Stimulated activated effector memory CD8-positive, alpha-beta T cell treated with anti-CD3 and anti-CD28 coated beads, Interleukin-12 subunit alpha, Interleukin-12 subunit beta, amount 100 ng/mL, for 72 hours (primary cell): ENCODE measurements around the gene WDR90.

Experiments used
- ATAC-seq: fragments of 150-1000 bp; cut with Tn5 transposase; 2 replicates; pipeline ENCODE4 v1.10.0; 2021
- DNase-seq, 2 donors: peaks; one replicate each; pipeline ENCODE4 v3.0.0; 2021 to 2022; ENCODE audit warnings: low spot score in 2 of 2
- H3K27ac Mint-ChIP-seq: one replicate; pipeline ENCODE4 v1.8.0; 2022; ENCODE audit warnings: mild to moderate bottlenecking, mixed read lengths
- H3K36me3 Mint-ChIP-seq: one replicate; pipeline ENCODE4 v1.8.0; 2022; ENCODE audit warnings: mild to moderate bottlenecking, mixed read lengths
- H3K4me1 Mint-ChIP-seq: one replicate; pipeline ENCODE4 v1.8.0; 2022; ENCODE audit warnings: mixed read lengths
- H3K4me3 Mint-ChIP-seq: one replicate; pipeline ENCODE4 v1.8.0; 2022; ENCODE audit warnings: mild to moderate bottlenecking, mixed read lengths
- H3K9me3 Mint-ChIP-seq: one replicate; pipeline ENCODE4 v1.8.0; 2022; ENCODE audit warnings: mixed read lengths

WDR90 gene

GRCh38 chr16:648781-649589 lies at the start of gene WDR90:
Gene WDR90 (plus strand): TSS chr16:649365. CDS start chr16:649417, 52 bp downstream.
- H3K4me1 Mint-ChIP-seq = peaks cover 30% of the 10 kb centered on the region
- peak; percentile 85 to 96 for DNase-seq
- H3K4me3 Mint-ChIP-seq = peak within 1 kb of the TSS; percentile 75
- peak within 1 kb of the TSS; percentile 74 for H3K27ac Mint-ChIP-seq
- ATAC-seq = peak; percentile 93
- no peaks in the 10 kb centered on the region for H3K9me3 Mint-ChIP-seq
- H3K36me3 Mint-ChIP-seq = peaks cover 19% of the 10 kb centered on the region

- H3K9me3 Mint-ChIP-seq = no peaks in the 10 kb centered on the region
Measured at GRCh38 chr16:600781-601180, 48.4 kb upstream of the WDR90 start.

GRCh38 chr16:603933-604332 lies 45.2 kb upstream of the WDR90 start:
- H3K9me3 Mint-ChIP-seq = no peaks in the 10 kb centered on the region
- no peak for ATAC-seq

More at GRCh38 chr16:600781-601180, 48.4 kb upstream of the WDR90 start:
- Mint-ChIP-seq H3K27ac (no peak overlapping the region), H3K36me3 (peaks cover 17% of the 10 kb centered on the region), H3K4me1 (peaks cover 28% of the 10 kb centered on the region), H3K4me3 (no peak overlapping the region)
- no peak for ATAC-seq
- DNase-seq = no peak

GRCh38 chr16:606656-607307 lies 42.4 kb upstream of the WDR90 start:
- DNase-seq = no peak
- Mint-ChIP-seq H3K36me3 (peaks cover 5% of the 10 kb centered on the region), H3K4me1 (peaks cover 46% of the 10 kb centered on the region), H3K4me3 (no peak overlapping the region), H3K9me3 (no peaks in the 10 kb centered on the region), H3K27ac (no peak overlapping the region)
- no peak for ATAC-seq

More at GRCh38 chr16:603933-604332, 45.2 kb upstream of the WDR90 start:
- H3K4me1 Mint-ChIP-seq = peaks cover 24% of the 10 kb centered on the region
- no peak for DNase-seq
- H3K36me3 Mint-ChIP-seq = no peaks in the 10 kb centered on the region
- no peak overlapping the region for H3K27ac Mint-ChIP-seq
- H3K4me3 Mint-ChIP-seq = no peak overlapping the region

GRCh38 chr16:608019-608418 lies 41.1 kb upstream of the WDR90 start:
- Mint-ChIP-seq H3K4me1 (peaks cover 40% of the 10 kb centered on the region), H3K36me3 (peaks cover 5% of the 10 kb centered on the region), H3K27ac (no peak overlapping the region), H3K9me3 (no peaks in the 10 kb centered on the region), H3K4me3 (no peak overlapping the region)
- DNase-seq = no peak
- ATAC-seq = peak; percentile 79

- Mint-ChIP-seq H3K36me3 (peaks cover 5% of the 10 kb centered on the region), H3K9me3 (no peaks in the 10 kb centered on the region), H3K4me1 (peaks cover 31% of the 10 kb centered on the region), H3K27ac (peak overlapping the region; percentile 86), H3K4me3 (no peak overlapping the region)
- DNase-seq = no peak
- ATAC-seq = no peak
Measured at GRCh38 chr16:609316-609715, 39.8 kb upstream of the WDR90 start.

- DNase-seq = no peak
- no peak overlapping the region for H3K27ac Mint-ChIP-seq
- H3K4me3 Mint-ChIP-seq = no peak overlapping the region
- no peak for ATAC-seq
- H3K9me3 Mint-ChIP-seq = no peaks in the 10 kb centered on the region
- H3K4me1 Mint-ChIP-seq = peaks cover 31% of the 10 kb centered on the region
- H3K36me3 Mint-ChIP-seq = peaks cover 5% of the 10 kb centered on the region
Measured at GRCh38 chr16:609984-610383, 39.2 kb upstream of the WDR90 start.

GRCh38 chr16:610513-611381 lies 38.4 kb upstream of the WDR90 start:
- Mint-ChIP-seq H3K4me1 (peaks cover 31% of the 10 kb centered on the region), H3K36me3 (peaks cover 5% of the 10 kb centered on the region), H3K4me3 (no peak overlapping the region), H3K9me3 (no peaks in the 10 kb centered on the region), H3K27ac (peak overlapping the region; percentile 78)
- peak; percentile 89 for ATAC-seq
- peak; percentile 40 to 63 for DNase-seq

- DNase-seq (no peak), ATAC-seq (no peak)
- Mint-ChIP-seq H3K27ac (no peak overlapping the region), H3K36me3 (peaks cover 5% of the 10 kb centered on the region), H3K9me3 (no peaks in the 10 kb centered on the region), H3K4me1 (peaks cover 10% of the 10 kb centered on the region), H3K4me3 (no peak overlapping the region)
Measured at GRCh38 chr16:615122-615521, 34.0 kb upstream of the WDR90 start.

GRCh38 chr16:616733-617586 lies 32.2 kb upstream of the WDR90 start:
- DNase-seq (no peak), ATAC-seq (no peak)
- Mint-ChIP-seq H3K27ac (no peak overlapping the region), H3K4me1 (no peaks in the 10 kb centered on the region), H3K4me3 (no peak overlapping the region), H3K36me3 (no peaks in the 10 kb centered on the region), H3K9me3 (no peaks in the 10 kb centered on the region)

- ATAC-seq (no peak), DNase-seq (no peak)
- no peaks in the 10 kb centered on the region for H3K9me3 Mint-ChIP-seq
- no peaks in the 10 kb centered on the region for H3K36me3 Mint-ChIP-seq
- H3K27ac Mint-ChIP-seq = no peak overlapping the region
- no peak overlapping the region for H3K4me3 Mint-ChIP-seq
- H3K4me1 Mint-ChIP-seq = no peaks in the 10 kb centered on the region
Measured at GRCh38 chr16:617855-618254, 31.3 kb upstream of the WDR90 start.

GRCh38 chr16:619476-620100 lies 29.6 kb upstream of the WDR90 start:
- ATAC-seq (no peak), DNase-seq (no peak)
- H3K36me3 Mint-ChIP-seq = no peaks in the 10 kb centered on the region
- H3K9me3 Mint-ChIP-seq = no peaks in the 10 kb centered on the region
- no peaks in the 10 kb centered on the region for H3K4me1 Mint-ChIP-seq
- H3K27ac Mint-ChIP-seq = no peak overlapping the region
- H3K4me3 Mint-ChIP-seq = no peak overlapping the region

- H3K27ac Mint-ChIP-seq = peak overlapping the region; percentile 13
- no peaks in the 10 kb centered on the region for H3K4me1 Mint-ChIP-seq
- no peaks in the 10 kb centered on the region for H3K36me3 Mint-ChIP-seq
- H3K4me3 Mint-ChIP-seq = no peak overlapping the region
- ATAC-seq (no peak), DNase-seq (no peak)
- H3K9me3 Mint-ChIP-seq = no peaks in the 10 kb centered on the region
Measured at GRCh38 chr16:620700-621525, 28.3 kb upstream of the WDR90 start.
